A673 (cell line): ENCODE results near the gene VAPB. TPM values are rescaled to one million over a fixed set of nuclear protein-coding genes. Genes with fewer than 3 reads are reported as not detected.
"Not testable (repeated sequence)": the region's sequence is repeated elsewhere in the genome, so short reads cannot be mapped to it uniquely, and the experiment has no call there.

Source experiments
- BruUV-seq: library from RNA; stranded (reverse); fragments of 400-500 nt; replicated peaks from 2 replicates; lab custom pipeline; 2021; lab: Mats Ljungman, UMichigan
- CTCF ChIA-PET: fragments of 300-600 bp; sonication (Branson Sonifier 250); formaldehyde crosslinking; loops from one replicate; lab custom pipeline; 2022; ENCODE audit warnings: antibody characterized with exemption; lab: Charles Lee
- POLR2A ChIA-PET: fragments of 300-600 bp; sonication (Branson Sonifier 250); formaldehyde crosslinking; loops from one replicate; lab custom pipeline; 2022; ENCODE audit warnings: antibody characterized with exemption; ENCODE audit not compliant: low non-redundant PET; lab: Charles Lee
- DNase-seq: peaks from one replicate; pipeline ENCODE4 v3.0.0-alpha.2; 2015; ENCODE audit warnings: low spot score
- H3K27ac ChIP-seq: fragments of 200-600 bp; sonication (generic); 2 replicates; pipeline ENCODE4 v1.5.1; 2016; ENCODE audit warnings: mixed run types, low read depth, mild to moderate bottlenecking, mixed read lengths, antibody characterized with exemption, low read length; ENCODE audit not compliant: poor library complexity, severe bottlenecking
- H3K27me3 ChIP-seq: fragments of 200-600 bp; sonication (generic); replicated peaks from 2 replicates; pipeline ENCODE4 v1.6.1; 2017; ENCODE audit warnings: mixed run types, low read depth, mild to moderate bottlenecking, mixed read lengths, antibody characterized with exemption, low read length; ENCODE audit not compliant: insufficient read depth, poor library complexity
- H3K36me3 ChIP-seq: fragments of 200-600 bp; sonication (generic); 2 replicates; pipeline ENCODE4 v1.6.1; 2016; ENCODE audit warnings: mixed run types, mild to moderate bottlenecking, mixed read lengths, antibody characterized with exemption, low read length; ENCODE audit not compliant: insufficient read depth, poor library complexity, severe bottlenecking
- H3K4me1 ChIP-seq: fragments of 200-600 bp; sonication (generic); 2 replicates; pipeline ENCODE4 v1.6.1; 2017; ENCODE audit warnings: mixed run types, mild to moderate bottlenecking, mixed read lengths, antibody characterized with exemption, low read length; ENCODE audit not compliant: insufficient read depth, poor library complexity, severe bottlenecking
- H3K4me3 ChIP-seq: fragments of 200-600 bp; sonication (generic); 2 replicates; pipeline ENCODE4 v1.5.1; 2016; ENCODE audit warnings: low read depth, mixed run types, mild to moderate bottlenecking, mixed read lengths, low read length; ENCODE audit not compliant: poor library complexity, severe bottlenecking
- H3K9me3 ChIP-seq: fragments of 200-600 bp; sonication (generic); 2 replicates; pipeline ENCODE4 v1.6.1; 2016; ENCODE audit warnings: mixed run types, low read depth, mild to moderate bottlenecking, mixed read lengths, antibody characterized with exemption, low read length; ENCODE audit not compliant: poor library complexity, severe bottlenecking
- CTCF ChIP-seq: fragments of 300-800, 200-600 bp; sonication (generic); conservative IDR thresholded peaks from 2 replicates; pipeline ENCODE4 v1.5.1; 2017; ENCODE audit warnings: low read depth, mild to moderate bottlenecking, antibody characterized with exemption, low read length, moderate library complexity, mixed read lengths
- EZH2 ChIP-seq: fragments of 200-600 bp; sonication (generic); IDR thresholded peaks from 2 replicates; pipeline ENCODE4 v1.6.1; 2017; ENCODE audit warnings: borderline replicate concordance, low read depth, mild to moderate bottlenecking, mixed read lengths, antibody characterized with exemption, low read length; ENCODE audit not compliant: poor library complexity, severe bottlenecking
- intact Hi-C: fragments of 100-400 bp; cut with micrococcal nuclease; formaldehyde crosslinking; loops from one replicate; pipeline ENCODE4 v1.10.0; 2022; ENCODE audit not compliant: unreplicated experiment
- total RNA-seq: library from RNA; stranded (reverse); gene quantifications from 2 replicates; pipeline ENCODE4 v1.2.3, GENCODE V29; 2021

Gene VAPB
- total RNA-seq, 1 experiment from 2014 or later, result 60.9 TPM

DNA sequence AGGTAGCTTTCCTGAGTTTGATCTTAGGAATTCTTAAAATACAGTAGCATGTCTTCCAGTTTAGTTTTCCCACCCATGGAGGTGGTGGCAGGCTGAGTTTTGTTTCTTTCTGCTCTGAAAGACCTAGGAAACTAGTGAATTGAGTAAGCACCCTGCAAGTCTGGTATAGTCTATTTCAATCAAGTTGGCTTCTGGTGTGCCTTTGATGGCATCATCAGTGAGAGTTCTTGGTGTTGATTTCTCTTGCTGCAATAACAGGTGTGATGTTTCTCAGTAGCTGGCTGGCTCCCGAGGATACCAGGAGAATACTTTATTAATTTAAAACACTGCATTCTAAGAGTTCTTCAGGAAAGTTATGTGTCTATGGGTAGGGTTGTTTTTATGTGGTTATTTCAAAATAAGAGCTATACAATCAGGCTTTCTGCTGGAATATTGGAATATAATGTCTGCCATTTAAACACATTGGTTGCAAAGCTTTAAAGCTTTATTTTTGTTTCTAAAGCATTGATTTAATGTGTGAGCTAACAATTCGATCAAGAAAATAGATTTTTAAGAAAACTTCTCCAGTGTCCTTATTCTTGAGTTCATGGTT is 19.0 kb downstream of the VAPB start:
- intact Hi-C loops, result no loop called here
- POLR2A ChIA-PET, result no interaction called here

GRCh38 chr20:58408603-58409246 is 19.7 kb downstream of the VAPB start:
- H3K36me3 ChIP-seq, result no peaks in the 10 kb centered on the region
- BruUV-seq, result no TSS peak
- ChIA-PET CTCF (no interaction called here), POLR2A (no interaction called here)
- intact Hi-C loops, result no loop called here
- no peak overlapping the region for H3K4me3 ChIP-seq
- peaks cover 40% of the 10 kb centered on the region for H3K4me1 ChIP-seq
- no peaks in the 10 kb centered on the region for H3K9me3 ChIP-seq
- H3K27ac ChIP-seq, result peak overlapping the region; percentile 73
- TF ChIP-seq EZH2, result no peak
- no peak for TF ChIP-seq CTCF
- peak; percentile 49 for DNase-seq
- no peaks in the 10 kb centered on the region for H3K27me3 ChIP-seq

More for the DNA sequence above, 19.0 kb downstream of the VAPB start:
- no peaks in the 10 kb centered on the region for H3K27me3 ChIP-seq
- CTCF ChIA-PET, result no interaction called here
- peak overlapping the region; percentile 73 for H3K27ac ChIP-seq
- peaks cover 40% of the 10 kb centered on the region for H3K4me1 ChIP-seq
- H3K36me3 ChIP-seq, result no peaks in the 10 kb centered on the region
- H3K9me3 ChIP-seq, result no peaks in the 10 kb centered on the region
- DNase-seq, result no peak
- BruUV-seq, result TSS peak; percentile 27
- H3K4me3 ChIP-seq, result no peak overlapping the region
- TF ChIP-seq CTCF, result no peak
- no peak for TF ChIP-seq EZH2

- intact Hi-C loops, POLR2A ChIA-PET, BruUV-seq, H3K9me3 ChIP-seq, H3K4me1 ChIP-seq, H3K4me3 ChIP-seq, H3K36me3 ChIP-seq, H3K27ac ChIP-seq, DNase-seq, H3K27me3 ChIP-seq, CTCF ChIA-PET: not testable (repeated sequence)
Observed at GRCh38 chr20:58414216-58414615, 25.2 kb downstream of the VAPB start.

- POLR2A ChIA-PET, H3K36me3 ChIP-seq, H3K4me1 ChIP-seq, H3K27me3 ChIP-seq, H3K9me3 ChIP-seq, DNase-seq, H3K27ac ChIP-seq, CTCF ChIA-PET, intact Hi-C loops, H3K4me3 ChIP-seq, BruUV-seq: not testable (repeated sequence)
Observed at GRCh38 chr20:58414786-58415185, 25.8 kb downstream of the VAPB start.
